ENCODE measurements around the gene RECQL5. TPM values are rescaled to one million over a fixed set of nuclear protein-coding genes. Genes with fewer than 3 reads are reported as not detected.

RECQL5 gene
- total RNA-seq, 1 experiment from 2014 or later: 46.1 TPM

DNA sequence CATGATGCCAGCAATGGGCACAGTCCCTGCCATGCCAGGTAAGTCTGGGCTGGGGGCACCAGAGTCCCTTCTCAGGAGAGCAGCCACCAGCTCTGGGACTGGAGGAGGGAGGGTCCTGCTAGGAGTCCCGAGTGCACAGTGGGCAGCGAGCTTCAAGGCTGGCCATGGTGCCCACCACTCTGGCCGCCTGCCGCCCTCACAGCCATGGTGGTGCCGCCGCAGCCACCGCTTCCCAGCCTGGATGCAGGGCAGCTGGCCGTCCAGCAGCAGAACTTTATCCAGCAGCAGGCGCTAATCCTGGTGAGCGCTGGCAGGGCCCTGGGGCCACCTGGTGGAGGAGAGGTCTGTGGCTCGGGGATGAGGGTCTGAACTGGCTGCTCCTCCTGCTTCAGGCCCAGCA lies 51.7 kb downstream of the RECQL5 start:
- Histone ChIP-seq H3K9me3 (ENCODE audit: control insufficient read depth, insufficient read depth, low read depth, low read length) (no peaks in the 10 kb centered on the region), H3K4me3 (ENCODE audit: low read depth in 2 of 2, low read length in 2 of 2) (no peak overlapping the region), H3K27ac (ENCODE audit: low read length) (no peak overlapping the region), H3K4me1 (ENCODE audit: control insufficient read depth, insufficient read depth, low read length) (no peaks in the 10 kb centered on the region), H3K27me3 (ENCODE audit: control insufficient read depth, insufficient read depth, low read length) (no peaks in the 10 kb centered on the region), H3K36me3 (ENCODE audit: control insufficient read depth, insufficient read depth, low read length) (no peaks in the 10 kb centered on the region)
- no TSS peak for BruUV-seq (replicated peaks)
- in situ Hi-C loops (cut with HindIII; ENCODE audit: low pct_unique_long_range_greater_than_20kb, low sequenced_read_pairs): no loop called here
- CTCF ChIA-PET: interaction anchor here (0.7 to 0.8 kb wide), 2 partner anchors 18 to 110 kb away, joined by 3 read pairs; partner anchors contain the start of gene SMIM5
- DNase-seq (ENCODE audit: low read depth, low spot score) (no peak), ATAC-seq (peak; percentile 50)
- TF ChIP-seq, protein P1, sequence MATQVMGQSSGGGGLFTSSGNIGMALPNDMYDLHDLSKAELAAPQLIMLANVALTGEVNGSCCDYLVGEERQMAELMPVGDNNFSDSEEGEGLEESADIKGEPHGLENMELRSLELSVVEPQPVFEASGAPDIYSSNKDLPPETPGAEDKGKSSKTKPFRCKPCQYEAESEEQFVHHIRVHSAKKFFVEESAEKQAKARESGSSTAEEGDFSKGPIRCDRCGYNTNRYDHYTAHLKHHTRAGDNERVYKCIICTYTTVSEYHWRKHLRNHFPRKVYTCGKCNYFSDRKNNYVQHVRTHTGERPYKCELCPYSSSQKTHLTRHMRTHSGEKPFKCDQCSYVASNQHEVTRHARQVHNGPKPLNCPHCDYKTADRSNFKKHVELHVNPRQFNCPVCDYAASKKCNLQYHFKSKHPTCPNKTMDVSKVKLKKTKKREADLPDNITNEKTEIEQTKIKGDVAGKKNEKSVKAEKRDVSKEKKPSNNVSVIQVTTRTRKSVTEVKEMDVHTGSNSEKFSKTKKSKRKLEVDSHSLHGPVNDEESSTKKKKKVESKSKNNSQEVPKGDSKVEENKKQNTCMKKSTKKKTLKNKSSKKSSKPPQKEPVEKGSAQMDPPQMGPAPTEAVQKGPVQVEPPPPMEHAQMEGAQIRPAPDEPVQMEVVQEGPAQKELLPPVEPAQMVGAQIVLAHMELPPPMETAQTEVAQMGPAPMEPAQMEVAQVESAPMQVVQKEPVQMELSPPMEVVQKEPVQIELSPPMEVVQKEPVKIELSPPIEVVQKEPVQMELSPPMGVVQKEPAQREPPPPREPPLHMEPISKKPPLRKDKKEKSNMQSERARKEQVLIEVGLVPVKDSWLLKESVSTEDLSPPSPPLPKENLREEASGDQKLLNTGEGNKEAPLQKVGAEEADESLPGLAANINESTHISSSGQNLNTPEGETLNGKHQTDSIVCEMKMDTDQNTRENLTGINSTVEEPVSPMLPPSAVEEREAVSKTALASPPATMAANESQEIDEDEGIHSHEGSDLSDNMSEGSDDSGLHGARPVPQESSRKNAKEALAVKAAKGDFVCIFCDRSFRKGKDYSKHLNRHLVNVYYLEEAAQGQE (IDR thresholded peaks at IDR 0.05; ENCODE audit: insufficient read depth in 1 of 2, low read depth in 2 of 2, low read length in 1 of 2): no peak
- TF ChIP-seq, protein P2, sequence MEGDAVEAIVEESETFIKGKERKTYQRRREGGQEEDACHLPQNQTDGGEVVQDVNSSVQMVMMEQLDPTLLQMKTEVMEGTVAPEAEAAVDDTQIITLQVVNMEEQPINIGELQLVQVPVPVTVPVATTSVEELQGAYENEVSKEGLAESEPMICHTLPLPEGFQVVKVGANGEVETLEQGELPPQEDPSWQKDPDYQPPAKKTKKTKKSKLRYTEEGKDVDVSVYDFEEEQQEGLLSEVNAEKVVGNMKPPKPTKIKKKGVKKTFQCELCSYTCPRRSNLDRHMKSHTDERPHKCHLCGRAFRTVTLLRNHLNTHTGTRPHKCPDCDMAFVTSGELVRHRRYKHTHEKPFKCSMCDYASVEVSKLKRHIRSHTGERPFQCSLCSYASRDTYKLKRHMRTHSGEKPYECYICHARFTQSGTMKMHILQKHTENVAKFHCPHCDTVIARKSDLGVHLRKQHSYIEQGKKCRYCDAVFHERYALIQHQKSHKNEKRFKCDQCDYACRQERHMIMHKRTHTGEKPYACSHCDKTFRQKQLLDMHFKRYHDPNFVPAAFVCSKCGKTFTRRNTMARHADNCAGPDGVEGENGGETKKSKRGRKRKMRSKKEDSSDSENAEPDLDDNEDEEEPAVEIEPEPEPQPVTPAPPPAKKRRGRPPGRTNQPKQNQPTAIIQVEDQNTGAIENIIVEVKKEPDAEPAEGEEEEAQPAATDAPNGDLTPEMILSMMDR (IDR thresholded peaks at IDR 0.05): peak; percentile 64
- intact Hi-C loops (cut with micrococcal nuclease; ENCODE audit: unreplicated experiment): no loop called here
- POLR2A ChIA-PET: no interaction called here

DNA sequence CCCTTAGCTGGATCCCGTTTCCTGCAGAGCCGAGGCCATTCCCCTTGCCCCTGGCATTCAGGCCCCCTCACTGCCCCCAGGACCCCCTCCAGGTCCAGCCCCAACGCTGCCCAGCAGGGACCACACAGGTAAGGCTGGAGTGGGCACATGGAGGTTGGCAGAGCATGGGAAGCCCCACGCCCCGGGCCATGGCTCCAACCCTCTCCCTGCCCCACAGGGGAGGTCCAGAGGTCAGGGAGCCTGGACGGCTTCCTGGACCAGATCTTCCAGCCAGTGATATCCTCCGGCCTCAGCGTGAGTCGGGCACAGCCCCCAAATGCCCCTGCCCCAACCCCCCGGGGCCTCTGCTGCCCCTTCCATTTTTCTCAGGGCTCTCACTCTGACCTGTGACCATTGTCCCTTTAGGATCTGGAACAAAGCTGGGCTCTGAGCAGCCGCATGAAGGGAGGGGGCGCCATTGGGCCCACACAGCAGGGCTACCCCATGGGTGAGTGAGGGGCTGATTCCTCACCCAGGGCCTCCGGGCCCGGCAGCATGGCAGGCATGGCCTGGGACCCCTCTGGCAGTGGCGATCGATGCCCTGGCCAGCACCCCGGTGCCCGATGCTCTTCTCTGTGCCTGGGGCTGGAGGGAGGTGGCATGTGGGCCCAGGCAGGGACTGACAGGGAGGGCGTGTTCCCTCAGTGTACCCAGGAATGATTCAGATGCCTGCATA lies 52.2 kb downstream of the RECQL5 start:
- H3K36me3 ChIP-seq (ENCODE audit: control insufficient read depth, insufficient read depth, low read length): no peaks in the 10 kb centered on the region
- BruUV-seq (replicated peaks): no TSS peak
- ATAC-seq: no peak

More for the DNA sequence above, 52.2 kb downstream of the RECQL5 start:
- in situ Hi-C loops (cut with HindIII; ENCODE audit: low pct_unique_long_range_greater_than_20kb, low sequenced_read_pairs): no loop called here
- DNase-seq (ENCODE audit: low read depth, low spot score): no peak
- ChIA-PET CTCF (interaction anchor here (0.7 to 2.3 kb wide), 4 partner anchors 13 to 110 kb away, joined by 3 to 12 read pairs (median 4); partner anchors contain the start of gene SMIM5), POLR2A (no interaction called here)
- H3K27me3 ChIP-seq (ENCODE audit: control insufficient read depth, insufficient read depth, low read length): no peaks in the 10 kb centered on the region
- intact Hi-C loops (cut with micrococcal nuclease; ENCODE audit: unreplicated experiment): no loop called here
- H3K4me3 ChIP-seq (ENCODE audit: low read depth in 2 of 2, low read length in 2 of 2): no peak overlapping the region
- TF ChIP-seq, protein P1 (IDR thresholded peaks at IDR 0.05; ENCODE audit: insufficient read depth in 1 of 2, low read depth in 2 of 2, low read length in 1 of 2): no peak
- TF ChIP-seq TCF7L2 (IDR thresholded peaks at IDR 0.05; ENCODE audit: low read depth, low read length) (no peak), POLR2AphosphoS5 (IDR thresholded peaks at IDR 0.05; ENCODE audit: low read depth, low read length) (no peak), SIN3A (IDR thresholded peaks at IDR 0.05; ENCODE audit: borderline replicate concordance, insufficient read depth, low read depth, low read length) (no peak)
- TF ChIP-seq, protein P2 (IDR thresholded peaks at IDR 0.05): no peak
- H3K27ac ChIP-seq (ENCODE audit: low read length): no peak overlapping the region
- no peaks in the 10 kb centered on the region for H3K9me3 ChIP-seq (ENCODE audit: control insufficient read depth, insufficient read depth, low read depth, low read length)
- no peaks in the 10 kb centered on the region for H3K4me1 ChIP-seq (ENCODE audit: control insufficient read depth, insufficient read depth, low read length)
